Testis (tissue), 3 donors: ENCODE results near the gene CACNA2D3. TPM values are rescaled to one million over a fixed set of nuclear protein-coding genes. Genes with fewer than 3 reads are reported as not detected.

Source experiments
- DNase-seq: peaks from one replicate; pipeline ENCODE4 v3.0.0-alpha.2; 2019
- H3K27ac ChIP-seq, 2 donors: fragments of 200-600 bp; sonication (generic); one replicate each; pipeline ENCODE4 v1.5.1; 2019
- H3K27me3 ChIP-seq: fragments of 200-600 bp; sonication (generic); one replicate; pipeline ENCODE4 v1.5.1; 2019
- H3K36me3 ChIP-seq: fragments of 200-600 bp; sonication (generic); one replicate; pipeline ENCODE4 v1.5.1; 2017; ENCODE audit warnings: low read depth; ENCODE audit errors: missing control alignments
- H3K4me1 ChIP-seq: fragments of 200-600 bp; sonication (generic); one replicate; pipeline ENCODE4 v1.5.1; 2019
- H3K4me3 ChIP-seq, 2 donors: fragments of 200-600 bp; sonication (generic); one replicate each; pipeline ENCODE4 v1.5.1; 2017 to 2019
- H3K9me3 ChIP-seq: fragments of 200-600 bp; sonication (generic); one replicate; pipeline ENCODE4 v1.5.1; 2017
- POLR2A ChIP-seq: fragments of 450-650 bp; IDR thresholded peaks from one replicate; pipeline ENCODE4 v1.6.1; 2017; ENCODE audit warnings: antibody characterized with exemption, mild to moderate bottlenecking, moderate library complexity
- WGBS, 2 donors: methylation state at CpG; one replicate each; pipeline ENCODE4 v1.1.5; 2018; 5-methylcytosine and 5-hydroxymethylcytosine counted together
- intact Hi-C: fragments of 100-400 bp; cut with DNase I; formaldehyde crosslinking; loops from one replicate; pipeline ENCODE4 v1.15.1; 2023; ENCODE audit warnings: low total_unique reads
- polyA plus RNA-seq: library from polyadenylated mRNA; stranded (reverse); fragments of 350-450 nt; fragmentation: Illumina TruSeq; extraction: RNeasy Lipid Tissue Mini Kit (QIAGEN cat#74804); gene quantifications from one replicate; pipeline ENCODE4 v1.2.3, GENCODE V29; 2014; ENCODE audit warnings: low read depth, low replicate concordance; ENCODE audit not compliant: insufficient read depth
- total RNA-seq, 2 donors: library from RNA; depleted of rRNA; stranded (reverse); fragments of >200 nt; gene quantifications; one replicate each; pipeline ENCODE4 v1.2.3, GENCODE V29; 2016
- TF ChIP-seq, protein P1 (sequence below), 3 experiments: fragments of 450-650 bp in 2 of 3; fragments of 200-600 bp in 1 of 3; sonication (generic) in 1 of 3; IDR thresholded peaks; one replicate each; pipeline ENCODE4 v1.5.1; 2016 to 2019; ENCODE audit warnings: antibody characterized with exemption in 3 of 3, mild to moderate bottlenecking in 2 of 3, moderate library complexity in 1 of 3

Gene CACNA2D3
- total and polyA plus RNA-seq, 3 donors from 2014 or later, result 10.1 to 16.5 (median 11.2) TPM

DNA sequence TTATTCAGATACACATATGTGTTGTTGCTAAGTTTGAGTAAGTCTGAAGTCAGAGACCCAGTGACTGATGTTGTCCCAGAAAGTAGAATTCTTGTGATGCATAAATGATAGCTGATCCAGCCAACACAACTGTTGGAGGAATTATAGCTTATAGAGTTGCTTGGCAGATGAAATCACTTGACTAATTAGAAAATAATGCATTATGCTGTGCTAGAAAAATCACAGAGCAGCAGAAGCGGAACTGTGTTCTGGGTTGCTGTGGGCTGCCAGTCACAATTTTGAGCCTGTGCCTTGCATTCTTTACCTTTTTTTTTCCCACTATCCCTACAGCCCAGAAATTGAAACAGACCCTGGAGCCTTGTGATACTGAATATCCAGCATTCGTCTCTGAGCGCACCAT is 895.5 kb downstream of the CACNA2D3 start:
- Histone ChIP-seq H3K4me3 (no peak overlapping the region), H3K36me3 (no peaks in the 10 kb centered on the region), H3K9me3 (no peaks in the 10 kb centered on the region), H3K27me3 (no peaks in the 10 kb centered on the region), H3K4me1 (no peaks in the 10 kb centered on the region), H3K27ac (no peak overlapping the region)
- WGBS, 2 donors, result 95 to 97% methylated on average over 3 of the region's 3 CpGs
- DNase-seq, result no peak
- TF ChIP-seq POLR2A, result no peak
- TF ChIP-seq, protein P1, sequence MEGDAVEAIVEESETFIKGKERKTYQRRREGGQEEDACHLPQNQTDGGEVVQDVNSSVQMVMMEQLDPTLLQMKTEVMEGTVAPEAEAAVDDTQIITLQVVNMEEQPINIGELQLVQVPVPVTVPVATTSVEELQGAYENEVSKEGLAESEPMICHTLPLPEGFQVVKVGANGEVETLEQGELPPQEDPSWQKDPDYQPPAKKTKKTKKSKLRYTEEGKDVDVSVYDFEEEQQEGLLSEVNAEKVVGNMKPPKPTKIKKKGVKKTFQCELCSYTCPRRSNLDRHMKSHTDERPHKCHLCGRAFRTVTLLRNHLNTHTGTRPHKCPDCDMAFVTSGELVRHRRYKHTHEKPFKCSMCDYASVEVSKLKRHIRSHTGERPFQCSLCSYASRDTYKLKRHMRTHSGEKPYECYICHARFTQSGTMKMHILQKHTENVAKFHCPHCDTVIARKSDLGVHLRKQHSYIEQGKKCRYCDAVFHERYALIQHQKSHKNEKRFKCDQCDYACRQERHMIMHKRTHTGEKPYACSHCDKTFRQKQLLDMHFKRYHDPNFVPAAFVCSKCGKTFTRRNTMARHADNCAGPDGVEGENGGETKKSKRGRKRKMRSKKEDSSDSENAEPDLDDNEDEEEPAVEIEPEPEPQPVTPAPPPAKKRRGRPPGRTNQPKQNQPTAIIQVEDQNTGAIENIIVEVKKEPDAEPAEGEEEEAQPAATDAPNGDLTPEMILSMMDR (IDR thresholded peaks at IDR 0.05), result no peak
- intact Hi-C loops, result no loop called here

DNA sequence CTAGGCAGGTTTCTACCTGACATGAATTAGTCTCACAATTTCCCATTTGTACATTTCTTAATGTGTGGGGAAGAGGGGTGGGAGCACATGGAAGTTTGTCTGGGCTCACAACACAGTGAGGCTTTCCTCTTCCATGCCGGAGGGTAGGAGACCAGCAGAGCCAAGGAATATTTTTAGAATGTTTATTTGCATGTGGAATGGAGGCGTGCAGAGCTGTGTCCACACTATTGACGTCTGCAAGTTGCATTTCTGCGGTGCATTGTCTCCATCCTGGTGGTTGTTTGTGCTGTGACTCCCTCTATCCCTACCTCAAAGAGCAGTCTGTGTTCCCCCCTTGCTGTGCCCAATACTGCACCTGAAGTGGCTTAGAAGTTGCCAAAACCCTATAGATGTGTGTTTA is 908.6 kb downstream of the CACNA2D3 start:
- H3K27ac ChIP-seq, result no peak overlapping the region
- no peak overlapping the region for H3K4me3 ChIP-seq
- H3K36me3 ChIP-seq, result no peaks in the 10 kb centered on the region
- H3K9me3 ChIP-seq, result no peaks in the 10 kb centered on the region
- intact Hi-C loops, result no loop called here
- no peaks in the 10 kb centered on the region for H3K27me3 ChIP-seq
- TF ChIP-seq, protein P1 (IDR thresholded peaks at IDR 0.05), result no peak
- no peak for TF ChIP-seq POLR2A
- no peaks in the 10 kb centered on the region for H3K4me1 ChIP-seq
- WGBS, 2 donors, result 83 to 86% methylated on average over 4 of the region's 4 CpGs
- DNase-seq, result no peak

DNA sequence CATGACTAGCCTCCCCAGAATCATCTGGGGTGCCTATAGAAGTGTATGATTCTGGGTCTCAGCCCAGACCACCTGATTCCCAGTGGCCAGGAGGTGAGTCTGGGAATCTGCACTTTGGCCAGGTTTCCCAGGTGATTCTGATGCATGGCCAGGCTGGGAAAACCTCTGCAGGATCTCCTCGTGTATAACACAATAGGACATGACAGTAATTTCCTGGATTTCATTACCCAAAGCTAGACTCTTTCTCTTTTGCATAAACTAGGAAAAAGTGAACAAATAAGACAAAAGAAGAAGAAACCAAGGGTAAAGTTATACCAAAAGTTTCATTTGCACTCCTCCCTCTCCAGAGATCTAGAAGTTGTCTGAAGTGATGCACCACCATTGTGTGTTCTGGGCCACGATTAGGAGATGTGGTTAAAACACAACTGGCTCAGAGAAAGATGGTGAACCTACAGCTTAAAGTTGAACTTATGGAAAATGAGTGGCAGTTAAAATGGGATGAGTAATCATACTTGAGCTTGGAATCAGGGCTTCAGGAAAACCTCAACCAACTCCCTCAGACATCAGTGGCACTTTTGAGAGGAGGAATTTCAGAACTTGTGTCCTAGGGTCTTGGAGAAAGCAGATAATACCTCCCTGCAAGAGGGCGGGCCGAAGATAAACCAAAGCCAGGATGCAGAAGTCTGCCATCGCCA is 914.7 kb downstream of the CACNA2D3 start:
- Histone ChIP-seq H3K4me1 (no peaks in the 10 kb centered on the region), H3K4me3 (no peak overlapping the region), H3K36me3 (no peaks in the 10 kb centered on the region), H3K9me3 (no peaks in the 10 kb centered on the region), H3K27ac (no peak overlapping the region), H3K27me3 (no peaks in the 10 kb centered on the region)
- TF ChIP-seq, protein P1 (IDR thresholded peaks at IDR 0.05), result no peak
- TF ChIP-seq POLR2A, result no peak
- WGBS, 2 donors, result 87 to 90% methylated on average over 5 of the region's 5 CpGs
- intact Hi-C loops, result no loop called here
- no peak for DNase-seq

DNA sequence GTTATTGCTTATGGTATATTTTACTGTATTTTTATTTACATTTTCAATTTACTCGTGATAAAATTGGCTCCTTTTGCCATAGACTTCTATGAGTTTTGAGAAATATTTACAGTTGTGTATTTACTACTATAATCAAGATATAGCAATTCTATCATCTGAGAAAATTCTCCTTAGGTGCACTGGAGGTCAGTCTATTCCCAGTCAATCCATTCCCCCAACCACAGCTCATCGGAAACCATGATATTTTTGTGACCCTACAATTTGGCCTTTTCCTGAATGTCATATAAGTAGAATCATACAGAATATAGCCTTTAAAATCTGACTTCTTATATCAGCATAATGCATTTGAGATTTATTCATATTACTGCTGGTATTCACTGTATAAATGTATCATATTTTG is 920.2 kb downstream of the CACNA2D3 start:
- no peak overlapping the region for H3K27ac ChIP-seq
- no peak for DNase-seq
- intact Hi-C loops, result no loop called here
- no peaks in the 10 kb centered on the region for H3K4me1 ChIP-seq
- no peaks in the 10 kb centered on the region for H3K36me3 ChIP-seq
- 83 to 90% methylated on average over 2 of the region's 2 CpGs for WGBS, 2 donors
- H3K27me3 ChIP-seq, result no peaks in the 10 kb centered on the region
- no peaks in the 10 kb centered on the region for H3K9me3 ChIP-seq
- H3K4me3 ChIP-seq, result no peak overlapping the region
- TF ChIP-seq POLR2A, result no peak
- TF ChIP-seq, protein P1 (IDR thresholded peaks at IDR 0.05), result no peak

DNA sequence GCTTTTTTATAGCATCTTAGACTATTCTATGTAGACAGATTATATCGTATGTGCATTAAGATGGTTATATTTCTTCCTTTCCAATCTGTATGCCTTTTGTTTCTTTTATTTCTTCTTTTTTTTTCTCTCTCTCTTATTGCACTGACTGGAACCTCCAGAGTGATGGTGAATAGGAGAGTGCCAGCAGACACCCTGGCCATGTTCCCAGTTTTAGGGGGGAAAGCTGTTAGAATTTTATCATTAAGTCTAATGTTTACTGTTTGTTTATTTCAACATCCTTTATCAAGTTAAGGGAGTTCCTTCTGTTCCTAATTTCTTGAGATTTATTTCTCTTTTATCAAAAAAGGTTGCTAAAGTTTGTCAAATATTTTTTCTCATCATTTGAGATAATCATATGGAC is 922.1 kb downstream of the CACNA2D3 start:
- intact Hi-C loops, result no loop called here
- Histone ChIP-seq H3K27me3 (no peaks in the 10 kb centered on the region), H3K4me3 (no peak overlapping the region), H3K27ac (no peak overlapping the region), H3K36me3 (no peaks in the 10 kb centered on the region), H3K9me3 (no peaks in the 10 kb centered on the region), H3K4me1 (no peaks in the 10 kb centered on the region)
- no peak for DNase-seq
- TF ChIP-seq, protein P1 (IDR thresholded peaks at IDR 0.05), result no peak
- TF ChIP-seq POLR2A, result no peak
- 77 to 89% methylated on average over 1 of the region's 1 CpG for WGBS, 2 donors
